Prostate gland (tissue), 2 donors: ENCODE results near the gene PDLIM1.

Experiments
- POLR2A ChIP-seq: fragments of 450-650 bp; IDR thresholded peaks from one replicate; pipeline ENCODE4 v1.6.1; 2016; ENCODE audit warnings: antibody characterized with exemption, mild to moderate bottlenecking
- TF ChIP-seq, protein P1 (sequence below), 4 experiments: fragments of 200-600 bp in 2 of 4; fragments of 450-650 bp in 2 of 4; sonication (generic) in 2 of 4; IDR thresholded peaks; 1 replicate in 3 of 4; 2 replicates in 1 of 4; pipeline ENCODE4 v1.5.1; 2016 to 2019; ENCODE audit warnings: antibody characterized with exemption in 4 of 4, mild to moderate bottlenecking in 2 of 4, moderate library complexity in 2 of 4

DNA sequence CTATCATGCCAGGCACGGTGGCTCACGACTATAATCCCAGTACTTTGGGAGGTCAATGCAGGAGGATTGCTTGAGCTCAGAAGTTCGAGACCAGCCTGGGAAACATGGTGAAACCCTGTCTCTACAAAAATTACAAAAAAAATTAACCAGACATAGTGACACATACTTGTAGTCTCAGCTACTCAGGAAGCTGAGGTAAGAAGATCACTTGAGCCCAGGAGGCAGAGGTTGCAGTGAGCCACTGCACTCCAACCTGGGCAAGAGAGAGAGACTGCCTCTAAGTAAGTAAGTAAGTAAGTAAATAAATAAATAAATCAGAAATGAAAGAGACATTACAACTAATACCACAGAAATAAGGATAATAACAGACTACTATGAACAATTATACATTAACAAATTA lies 36.2 kb downstream of the PDLIM1 start:
- TF ChIP-seq, protein P1, sequence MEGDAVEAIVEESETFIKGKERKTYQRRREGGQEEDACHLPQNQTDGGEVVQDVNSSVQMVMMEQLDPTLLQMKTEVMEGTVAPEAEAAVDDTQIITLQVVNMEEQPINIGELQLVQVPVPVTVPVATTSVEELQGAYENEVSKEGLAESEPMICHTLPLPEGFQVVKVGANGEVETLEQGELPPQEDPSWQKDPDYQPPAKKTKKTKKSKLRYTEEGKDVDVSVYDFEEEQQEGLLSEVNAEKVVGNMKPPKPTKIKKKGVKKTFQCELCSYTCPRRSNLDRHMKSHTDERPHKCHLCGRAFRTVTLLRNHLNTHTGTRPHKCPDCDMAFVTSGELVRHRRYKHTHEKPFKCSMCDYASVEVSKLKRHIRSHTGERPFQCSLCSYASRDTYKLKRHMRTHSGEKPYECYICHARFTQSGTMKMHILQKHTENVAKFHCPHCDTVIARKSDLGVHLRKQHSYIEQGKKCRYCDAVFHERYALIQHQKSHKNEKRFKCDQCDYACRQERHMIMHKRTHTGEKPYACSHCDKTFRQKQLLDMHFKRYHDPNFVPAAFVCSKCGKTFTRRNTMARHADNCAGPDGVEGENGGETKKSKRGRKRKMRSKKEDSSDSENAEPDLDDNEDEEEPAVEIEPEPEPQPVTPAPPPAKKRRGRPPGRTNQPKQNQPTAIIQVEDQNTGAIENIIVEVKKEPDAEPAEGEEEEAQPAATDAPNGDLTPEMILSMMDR (IDR thresholded peaks at IDR 0.05): no peak
- no peak for TF ChIP-seq POLR2A
